Liver (tissue), 9 donors: Measurements from ENCODE around the gene ULBP2. TPM values are rescaled to one million over a fixed set of nuclear protein-coding genes. Genes with fewer than 3 reads are reported as not detected.
A peak's percentile ranks its signal among the peaks of the same experiment; 100 is the strongest.

Experiments used
- DNase-seq: peaks from one replicate; pipeline ENCODE4 v3.0.0-alpha.2; 2017; ENCODE audit warnings: low spot score
- H3K27ac ChIP-seq, 2 donors: one replicate each; pipeline ENCODE4 v1.7.0; 2013; ENCODE audit warnings: inconsistent platforms in 2 of 2, low read length in 2 of 2, control low read depth in 1 of 2, low read depth in 1 of 2, mild to moderate bottlenecking in 1 of 2
- H3K27me3 ChIP-seq, 4 donors: one replicate each; pipeline versions ENCODE4 v1.6.1 to v1.7.0; 2013; ENCODE audit warnings: low read length in 3 of 4, inconsistent platforms in 1 of 4, mild to moderate bottlenecking in 1 of 4, moderate library complexity in 1 of 4; ENCODE audit not compliant: control insufficient read depth in 4 of 4, insufficient read depth in 4 of 4
- H3K36me3 ChIP-seq, 4 donors: one replicate each; pipeline versions ENCODE4 v1.6.1 to v1.7.0; 2013; ENCODE audit warnings: low read length in 3 of 4, mild to moderate bottlenecking in 3 of 4, low read depth in 1 of 4, moderate library complexity in 1 of 4; ENCODE audit not compliant: control insufficient read depth in 4 of 4, insufficient read depth in 3 of 4
- H3K4me1 ChIP-seq, 4 donors: one replicate each; pipeline versions ENCODE4 v1.6.1 to v1.7.0; 2013; ENCODE audit warnings: low read length in 3 of 4, mild to moderate bottlenecking in 3 of 4, moderate library complexity in 1 of 4; ENCODE audit not compliant: control insufficient read depth in 4 of 4, insufficient read depth in 4 of 4
- H3K4me3 ChIP-seq, 3 donors: one replicate each; pipeline versions ENCODE4 v1.6.1 to v1.7.0; 2013; ENCODE audit warnings: low read length in 3 of 3, control low read depth in 1 of 3, low read depth in 1 of 3, mild to moderate bottlenecking in 1 of 3
- H3K9ac ChIP-seq, 2 donors: one replicate each; pipeline ENCODE4 v1.7.0; 2013; ENCODE audit warnings: low read length in 2 of 2, mild to moderate bottlenecking in 2 of 2, moderate library complexity in 2 of 2, control low read depth in 1 of 2, low read depth in 1 of 2
- H3K9me3 ChIP-seq, 4 donors: one replicate each; pipeline versions ENCODE4 v1.6.1 to v1.7.0; 2013; ENCODE audit warnings: low read length in 3 of 4; ENCODE audit not compliant: control insufficient read depth in 4 of 4
- EGR1 ChIP-seq, 2 donors: IDR thresholded peaks; 2 replicates each; pipeline ENCODE4 v1.6.1; 2016 to 2018; ENCODE audit warnings: antibody characterized with exemption in 2 of 2, low read depth in 2 of 2
- FOXA1 ChIP-seq: IDR thresholded peaks from 2 replicates; pipeline ENCODE4 v1.6.1; 2016; ENCODE audit warnings: antibody characterized with exemption
- FOXA2 ChIP-seq: IDR thresholded peaks from 2 replicates; pipeline ENCODE4 v1.6.1; 2016; ENCODE audit warnings: antibody characterized with exemption
- HNF4A ChIP-seq, 2 donors: conservative IDR thresholded peaks; 2 replicates each; pipeline ENCODE4 v1.6.1; 2016; ENCODE audit warnings: antibody characterized with exemption in 2 of 2, mild to moderate bottlenecking in 2 of 2
- JUND ChIP-seq, 2 donors: IDR thresholded peaks; 2 replicates each; pipeline ENCODE4 v1.6.1; 2016; ENCODE audit warnings: antibody characterized with exemption in 2 of 2
- NR2F2 ChIP-seq: IDR thresholded peaks from 2 replicates; pipeline ENCODE4 v1.6.1; 2016; ENCODE audit warnings: antibody characterized with exemption
- RAD21 ChIP-seq, 2 donors: IDR thresholded peaks; 2 replicates each; pipeline ENCODE4 v1.6.1; 2016; ENCODE audit warnings: antibody characterized with exemption in 2 of 2, mild to moderate bottlenecking in 2 of 2
- RXRA ChIP-seq, 2 donors: IDR thresholded peaks; 2 replicates each; pipeline ENCODE4 v1.6.1; 2017 to 2018; ENCODE audit warnings: antibody characterized with exemption in 2 of 2, mild to moderate bottlenecking in 1 of 2
- SP1 ChIP-seq: IDR thresholded peaks from 2 replicates; pipeline ENCODE4 v1.6.1; 2018; ENCODE audit warnings: antibody characterized with exemption, mild to moderate bottlenecking
- YY1 ChIP-seq: IDR thresholded peaks from 2 replicates; pipeline ENCODE4 v1.6.1; 2016; ENCODE audit warnings: antibody characterized with exemption, mild to moderate bottlenecking
- WGBS: extraction: QIAGEN DNeasy Blood & Tissue Kit; methylation state at CpG from one replicate; pipeline ENCODE4 v1.1.7; 2013; 5-methylcytosine and 5-hydroxymethylcytosine counted together
- polyA plus RNA-seq, 2 donors: library from polyadenylated mRNA; stranded (reverse) in 1 of 2; unstranded in 1 of 2; fragments of 200-250 nt in 1 of 2; fragments of >200 nt in 1 of 2; fragmentation: Nextera tagmentation in 1 of 2; extraction: Ambion mirVana in 1 of 2; gene quantifications; one replicate each; pipeline versions ENCODE4 v1.2.1 to v1.2.3, GENCODE V29; 2013 to 2015
- total RNA-seq, 2 donors: library from RNA; depleted of rRNA; stranded (reverse); fragments of >200 nt; gene quantifications; one replicate each; pipeline ENCODE4 v1.2.3, GENCODE V29; 2014
- TF ChIP-seq, protein P1 (sequence below): fragments of 150-350 bp; IDR thresholded peaks from 2 replicates; pipeline ENCODE4 v1.5.1; 2017; ENCODE audit warnings: improper control_type of control experiment, low read depth, low read length; ENCODE audit not compliant: missing input control
- TF ChIP-seq, protein P2 (sequence below): IDR thresholded peaks from 2 replicates; pipeline ENCODE4 v1.6.1; 2016; ENCODE audit warnings: antibody characterized with exemption
- TF ChIP-seq, protein P3 (sequence below): IDR thresholded peaks from 2 replicates; pipeline ENCODE4 v1.6.1; 2016; ENCODE audit warnings: antibody characterized with exemption, mild to moderate bottlenecking
- TF ChIP-seq, protein P4 (sequence below): IDR thresholded peaks from 2 replicates; pipeline ENCODE4 v1.6.1; 2016; ENCODE audit warnings: antibody characterized with exemption
- TF ChIP-seq, protein P5 (sequence below): IDR thresholded peaks from 2 replicates; pipeline ENCODE4 v1.6.1; 2016; ENCODE audit warnings: antibody characterized with exemption
- donor health status: healthy.
- donor health status: healthy.
- donor health status: healthy.
- donor health status: healthy.
- donor health status: healthy.

Gene ULBP2
- total and polyA plus RNA-seq, 4 donors = 0.14 to 0.27 (median 0.20) TPM

DNA sequence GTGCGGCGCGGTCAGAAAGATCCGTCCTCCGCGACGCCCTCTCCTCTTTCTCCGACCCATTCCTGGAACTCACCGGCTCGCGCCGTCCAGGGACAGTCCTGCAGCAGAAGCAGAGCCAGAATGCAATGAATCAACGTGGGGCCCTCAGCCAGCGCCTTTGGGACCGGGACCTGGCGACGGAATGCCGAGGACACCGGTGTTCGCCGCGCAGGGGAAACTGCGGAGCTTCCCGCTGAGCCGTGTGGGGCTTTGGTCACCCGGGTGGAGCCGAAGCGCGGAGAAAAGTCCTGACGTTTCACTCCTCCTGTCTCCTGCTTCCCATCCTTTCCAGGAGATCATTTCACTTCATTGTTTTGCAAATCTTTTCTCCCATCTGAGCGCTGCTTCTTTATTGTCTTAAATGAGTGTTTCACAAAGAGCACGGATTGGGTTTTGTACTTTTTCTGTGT, 48.4 kb downstream of the ULBP2 start:
- DNase-seq = no peak
- H3K27ac ChIP-seq = no peak overlapping the region
- no peaks in the 10 kb centered on the region for H3K36me3 ChIP-seq
- H3K4me3 ChIP-seq = peak overlapping the region in 1 of 3 donors; percentile 41
- no peak overlapping the region for H3K9ac ChIP-seq
- H3K27me3 ChIP-seq = peaks cover 0 to 31% (median 18%) of the 10 kb centered on the region in 4 donors
- H3K9me3 ChIP-seq = peaks cover 0 to 7% (median 4%) of the 10 kb centered on the region in 4 donors
- TF ChIP-seq, protein P1, sequence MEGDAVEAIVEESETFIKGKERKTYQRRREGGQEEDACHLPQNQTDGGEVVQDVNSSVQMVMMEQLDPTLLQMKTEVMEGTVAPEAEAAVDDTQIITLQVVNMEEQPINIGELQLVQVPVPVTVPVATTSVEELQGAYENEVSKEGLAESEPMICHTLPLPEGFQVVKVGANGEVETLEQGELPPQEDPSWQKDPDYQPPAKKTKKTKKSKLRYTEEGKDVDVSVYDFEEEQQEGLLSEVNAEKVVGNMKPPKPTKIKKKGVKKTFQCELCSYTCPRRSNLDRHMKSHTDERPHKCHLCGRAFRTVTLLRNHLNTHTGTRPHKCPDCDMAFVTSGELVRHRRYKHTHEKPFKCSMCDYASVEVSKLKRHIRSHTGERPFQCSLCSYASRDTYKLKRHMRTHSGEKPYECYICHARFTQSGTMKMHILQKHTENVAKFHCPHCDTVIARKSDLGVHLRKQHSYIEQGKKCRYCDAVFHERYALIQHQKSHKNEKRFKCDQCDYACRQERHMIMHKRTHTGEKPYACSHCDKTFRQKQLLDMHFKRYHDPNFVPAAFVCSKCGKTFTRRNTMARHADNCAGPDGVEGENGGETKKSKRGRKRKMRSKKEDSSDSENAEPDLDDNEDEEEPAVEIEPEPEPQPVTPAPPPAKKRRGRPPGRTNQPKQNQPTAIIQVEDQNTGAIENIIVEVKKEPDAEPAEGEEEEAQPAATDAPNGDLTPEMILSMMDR = no peak
- TF ChIP-seq EGR1 (IDR thresholded peaks at IDR 0.05; ENCODE audit: low read depth in 2 of 2) (no peak), NR2F2 (no peak), FOXA1 (no peak), YY1 (no peak), FOXA2 (no peak), JUND (IDR thresholded peaks at IDR 0.05) (no peak), SP1 (no peak), HNF4A (conservative IDR thresholded peaks at IDR 0.05) (no peak), RAD21 (IDR thresholded peaks at IDR 0.05) (no peak), RXRA (IDR thresholded peaks at IDR 0.05) (no peak)
- TF ChIP-seq, protein P2, sequence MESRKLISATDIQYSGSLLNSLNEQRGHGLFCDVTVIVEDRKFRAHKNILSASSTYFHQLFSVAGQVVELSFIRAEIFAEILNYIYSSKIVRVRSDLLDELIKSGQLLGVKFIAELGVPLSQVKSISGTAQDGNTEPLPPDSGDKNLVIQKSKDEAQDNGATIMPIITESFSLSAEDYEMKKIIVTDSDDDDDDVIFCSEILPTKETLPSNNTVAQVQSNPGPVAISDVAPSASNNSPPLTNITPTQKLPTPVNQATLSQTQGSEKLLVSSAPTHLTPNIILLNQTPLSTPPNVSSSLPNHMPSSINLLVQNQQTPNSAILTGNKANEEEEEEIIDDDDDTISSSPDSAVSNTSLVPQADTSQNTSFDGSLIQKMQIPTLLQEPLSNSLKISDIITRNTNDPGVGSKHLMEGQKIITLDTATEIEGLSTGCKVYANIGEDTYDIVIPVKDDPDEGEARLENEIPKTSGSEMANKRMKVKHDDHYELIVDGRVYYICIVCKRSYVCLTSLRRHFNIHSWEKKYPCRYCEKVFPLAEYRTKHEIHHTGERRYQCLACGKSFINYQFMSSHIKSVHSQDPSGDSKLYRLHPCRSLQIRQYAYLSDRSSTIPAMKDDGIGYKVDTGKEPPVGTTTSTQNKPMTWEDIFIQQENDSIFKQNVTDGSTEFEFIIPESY = no peak
- TF ChIP-seq, protein P3, sequence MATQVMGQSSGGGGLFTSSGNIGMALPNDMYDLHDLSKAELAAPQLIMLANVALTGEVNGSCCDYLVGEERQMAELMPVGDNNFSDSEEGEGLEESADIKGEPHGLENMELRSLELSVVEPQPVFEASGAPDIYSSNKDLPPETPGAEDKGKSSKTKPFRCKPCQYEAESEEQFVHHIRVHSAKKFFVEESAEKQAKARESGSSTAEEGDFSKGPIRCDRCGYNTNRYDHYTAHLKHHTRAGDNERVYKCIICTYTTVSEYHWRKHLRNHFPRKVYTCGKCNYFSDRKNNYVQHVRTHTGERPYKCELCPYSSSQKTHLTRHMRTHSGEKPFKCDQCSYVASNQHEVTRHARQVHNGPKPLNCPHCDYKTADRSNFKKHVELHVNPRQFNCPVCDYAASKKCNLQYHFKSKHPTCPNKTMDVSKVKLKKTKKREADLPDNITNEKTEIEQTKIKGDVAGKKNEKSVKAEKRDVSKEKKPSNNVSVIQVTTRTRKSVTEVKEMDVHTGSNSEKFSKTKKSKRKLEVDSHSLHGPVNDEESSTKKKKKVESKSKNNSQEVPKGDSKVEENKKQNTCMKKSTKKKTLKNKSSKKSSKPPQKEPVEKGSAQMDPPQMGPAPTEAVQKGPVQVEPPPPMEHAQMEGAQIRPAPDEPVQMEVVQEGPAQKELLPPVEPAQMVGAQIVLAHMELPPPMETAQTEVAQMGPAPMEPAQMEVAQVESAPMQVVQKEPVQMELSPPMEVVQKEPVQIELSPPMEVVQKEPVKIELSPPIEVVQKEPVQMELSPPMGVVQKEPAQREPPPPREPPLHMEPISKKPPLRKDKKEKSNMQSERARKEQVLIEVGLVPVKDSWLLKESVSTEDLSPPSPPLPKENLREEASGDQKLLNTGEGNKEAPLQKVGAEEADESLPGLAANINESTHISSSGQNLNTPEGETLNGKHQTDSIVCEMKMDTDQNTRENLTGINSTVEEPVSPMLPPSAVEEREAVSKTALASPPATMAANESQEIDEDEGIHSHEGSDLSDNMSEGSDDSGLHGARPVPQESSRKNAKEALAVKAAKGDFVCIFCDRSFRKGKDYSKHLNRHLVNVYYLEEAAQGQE = no peak
- TF ChIP-seq, protein P4, sequence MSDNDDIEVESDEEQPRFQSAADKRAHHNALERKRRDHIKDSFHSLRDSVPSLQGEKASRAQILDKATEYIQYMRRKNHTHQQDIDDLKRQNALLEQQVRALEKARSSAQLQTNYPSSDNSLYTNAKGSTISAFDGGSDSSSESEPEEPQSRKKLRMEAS = no peak
- TF ChIP-seq, protein P5, sequence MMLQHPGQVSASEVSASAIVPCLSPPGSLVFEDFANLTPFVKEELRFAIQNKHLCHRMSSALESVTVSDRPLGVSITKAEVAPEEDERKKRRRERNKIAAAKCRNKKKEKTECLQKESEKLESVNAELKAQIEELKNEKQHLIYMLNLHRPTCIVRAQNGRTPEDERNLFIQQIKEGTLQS = no peak
- H3K4me1 ChIP-seq = peaks cover 0 to 16% (median 9%) of the 10 kb centered on the region in 4 donors
- WGBS = 4% methylated on average over 32 of the region's 32 CpGs
